Stimulated activated CD4-positive, alpha-beta T cell treated with anti-CD3 and anti-CD28 coated beads, Interleukin-1b, Interleukin-23, amount 100 ng/mL, for 4 hours (primary cell): ENCODE measurements around the gene AIPL1.

ENCODE experiments used
- DNase-seq, 2 donors: peaks; one replicate each; pipeline ENCODE4 v3.0.0-alpha.2; 2020; ENCODE audit warnings: low read depth in 2 of 2

AIPL1 gene

GRCh38 chr17:6420173-6420641, 14.7 kb downstream of the AIPL1 start:
- DNase-seq: no peak

GRCh38 chr17:6415616-6416015, 19.3 kb downstream of the AIPL1 start:
- no peak for DNase-seq

- no peak for DNase-seq
Measured at GRCh38 chr17:6413065-6413464, 21.9 kb downstream of the AIPL1 start.

GRCh38 chr17:6408735-6409134, 26.2 kb downstream of the AIPL1 start:
- no peak for DNase-seq

GRCh38 chr17:6408276-6408675, 26.6 kb downstream of the AIPL1 start:
- no peak for DNase-seq

GRCh38 chr17:6402258-6402657, 32.7 kb downstream of the AIPL1 start:
- no peak for DNase-seq

GRCh38 chr17:6398955-6399354, 36.0 kb downstream of the AIPL1 start:
- DNase-seq: no peak

GRCh38 chr17:6394055-6394606, 40.8 kb downstream of the AIPL1 start:
- DNase-seq: no peak

- DNase-seq: no peak
Measured at GRCh38 chr17:6393351-6393952, 41.5 kb downstream of the AIPL1 start.

- no peak for DNase-seq
Measured at GRCh38 chr17:6392609-6393350, 42.1 kb downstream of the AIPL1 start.

GRCh38 chr17:6388416-6388815, 46.5 kb downstream of the AIPL1 start:
- no peak for DNase-seq

GRCh38 chr17:6387858-6388257, 47.1 kb downstream of the AIPL1 start:
- DNase-seq: no peak

- no peak for DNase-seq
Measured at GRCh38 chr17:6387442-6387841, 47.5 kb downstream of the AIPL1 start.

- no peak for DNase-seq
Measured at GRCh38 chr17:6386041-6386630, 48.8 kb downstream of the AIPL1 start.

GRCh38 chr17:6384481-6384880, 50.4 kb downstream of the AIPL1 start:
- no peak for DNase-seq

- no peak for DNase-seq
Measured at GRCh38 chr17:6381526-6382465, 53.1 kb downstream of the AIPL1 start.

GRCh38 chr17:6380915-6381438, 53.9 kb downstream of the AIPL1 start:
- DNase-seq: no peak

- DNase-seq: no peak
Measured at GRCh38 chr17:6377906-6378305, 57.0 kb downstream of the AIPL1 start.

- no peak for DNase-seq
Measured at GRCh38 chr17:6376931-6377361, 58.0 kb downstream of the AIPL1 start.

- DNase-seq: peak; percentile 8 to 46
Measured at GRCh38 chr17:6374761-6375312, 60.1 kb downstream of the AIPL1 start.

- no peak for DNase-seq
Measured at GRCh38 chr17:6374271-6374691, 60.6 kb downstream of the AIPL1 start.
